ENCODE measurements around the gene BCR. TPM values are rescaled to one million over a fixed set of nuclear protein-coding genes. Genes with fewer than 3 reads are reported as not detected.

The BCR gene
- total and polyA plus RNA-seq, 2 of the 13 experiments (the other 11 are each of a cell fraction or from before 2014, with no cell fraction given), result 19.9 to 33.6 TPM

GRCh38 chr22:23270212-23270733 is 90.0 kb downstream of the BCR start:
- DNase-seq (ENCODE audit: low spot score) (no peak), FAIRE-seq (no peak), ATAC-seq (no peak)
- TF ChIP-seq ZNF598 (CRISPR knock-in tag; IDR thresholded peaks at IDR 0.05; ENCODE audit: borderline replicate concordance) (no peak), MAFF (IDR thresholded peaks at IDR 0.05; ENCODE audit: low read depth, low read length) (peak; percentile 62), MAFK (conservative IDR thresholded peaks at IDR 0.05 in 1 of 2, IDR thresholded peaks at IDR 0.05 in 1 of 2; ENCODE audit: low read length in 2 of 2) (peak; percentile 69 to 83), BHLHE40 (IDR thresholded peaks at IDR 0.05; ENCODE audit: low read length) (no peak)
- 0 out of 2 replicates have a peak, but pooled peaks cover 11% of the 10 kb centered on the region for H3K4me1 ChIP-seq (ENCODE audit: insufficient read depth, low read length)
- H3K27me3 ChIP-seq (ENCODE audit: control insufficient read depth in 1 of 2, insufficient read depth in 2 of 2, low read length in 2 of 2), result no peaks in the 10 kb centered on the region
- no peak overlapping the region for H2AFZ ChIP-seq (ENCODE audit: low read length)
- 92% methylated on average over 8 of the region's 8 CpGs for WGBS (ENCODE audit: low lambda C conversion rate)
- BruUV-seq (replicated peaks), result no TSS peak
- no peak overlapping the region for H3K4me3 ChIP-seq (replicated peaks in 1 of 3; ENCODE audit: insufficient read depth in 1 of 3, low read depth in 2 of 3, low read length in 3 of 3)
- no peaks in the 10 kb centered on the region for H3K9me3 ChIP-seq (ENCODE audit: low read length)
- in situ Hi-C loops (cut with HindIII; ENCODE audit: extremely low pct_ligation_motif_present, low pct_unique_long_range_greater_than_20kb), result no loop called here
- no peaks in the 10 kb centered on the region for H4K20me1 ChIP-seq (ENCODE audit: insufficient read depth, low read length)
- H3K79me2 ChIP-seq (ENCODE audit: insufficient read depth, low read length), result no peaks in the 10 kb centered on the region
- POLR2A ChIA-PET, result no interaction called here
- intact Hi-C loops (cut with micrococcal nuclease; ENCODE audit: unreplicated experiment), result no loop called here
- CTCF ChIA-PET (ENCODE audit: low intra/inter-chr PET ratio, low total read pairs), result no interaction called here
- no peak overlapping the region for H3K4me2 ChIP-seq (ENCODE audit: low read depth, low read length)
- H3K27ac ChIP-seq (ENCODE audit: extremely low read length, insufficient read depth, low read length), result no peak overlapping the region
- H3K36me3 ChIP-seq (replicated peaks in 1 of 2; ENCODE audit: control insufficient read depth in 1 of 2, insufficient read depth in 2 of 2, low read length in 2 of 2), result peaks cover 17 to 79% of the 10 kb centered on the region in 2 experiments
- H3K9ac ChIP-seq (ENCODE audit: insufficient read depth, low read depth, low read length), result no peak overlapping the region

GRCh38 chr22:23270798-23271596 is 90.7 kb downstream of the BCR start:
- Histone ChIP-seq H3K4me1 (ENCODE audit: insufficient read depth, low read length) (0 out of 2 replicates have a peak, but pooled peaks cover 11% of the 10 kb centered on the region), H3K27me3 (ENCODE audit: control insufficient read depth in 1 of 2, insufficient read depth in 2 of 2, low read length in 2 of 2) (no peaks in the 10 kb centered on the region), H3K9ac (ENCODE audit: insufficient read depth, low read depth, low read length) (no peak overlapping the region), H3K27ac (ENCODE audit: extremely low read length, insufficient read depth, low read length) (no peak overlapping the region), H2AFZ (ENCODE audit: low read length) (no peak overlapping the region), H3K9me3 (ENCODE audit: low read length) (no peaks in the 10 kb centered on the region), H4K20me1 (ENCODE audit: insufficient read depth, low read length) (no peaks in the 10 kb centered on the region), H3K4me2 (ENCODE audit: low read depth, low read length) (no peak overlapping the region), H3K79me2 (ENCODE audit: insufficient read depth, low read length) (no peaks in the 10 kb centered on the region), H3K36me3 (replicated peaks in 1 of 2; ENCODE audit: control insufficient read depth in 1 of 2, insufficient read depth in 2 of 2, low read length in 2 of 2) (peaks cover 22 to 79% of the 10 kb centered on the region in 2 experiments), H3K4me3 (replicated peaks in 1 of 3; ENCODE audit: insufficient read depth in 1 of 3, low read depth in 2 of 3, low read length in 3 of 3) (no peak overlapping the region)
- FAIRE-seq, result no peak
- ChIA-PET CTCF (ENCODE audit: low intra/inter-chr PET ratio, low total read pairs) (no interaction called here), POLR2A (no interaction called here)
- in situ Hi-C loops (cut with HindIII; ENCODE audit: extremely low pct_ligation_motif_present, low pct_unique_long_range_greater_than_20kb), result no loop called here
- intact Hi-C loops (cut with micrococcal nuclease; ENCODE audit: unreplicated experiment), result no loop called here
- 95% methylated on average over 6 of the region's 12 CpGs for WGBS (ENCODE audit: low lambda C conversion rate)
- ATAC-seq, result no peak
- DNase-seq (ENCODE audit: low spot score), result no peak
- no peak for TF ChIP-seq IRF2 (CRISPR knock-in tag; IDR thresholded peaks at IDR 0.05)
- BruUV-seq (replicated peaks), result no TSS peak
